Nephron progenitor cell (in vitro differentiated cells): Measurements from ENCODE around the gene PIAS4.

ENCODE experiments used
- DNase-seq: peaks from one replicate; pipeline ENCODE4 v3.0.0; 2021
- H3K27ac Mint-ChIP-seq: 2 replicates; pipeline ENCODE4 v1.8.0; 2021; ENCODE audit warnings: mild to moderate bottlenecking, moderate library complexity, mixed read lengths
- H3K27me3 Mint-ChIP-seq: 2 replicates; pipeline ENCODE4 v1.8.0; 2021; ENCODE audit warnings: mild to moderate bottlenecking, low read depth, mixed read lengths; ENCODE audit not compliant: poor library complexity
- H3K36me3 Mint-ChIP-seq: 2 replicates; pipeline ENCODE4 v1.8.0; 2021; ENCODE audit warnings: low read depth, mixed read lengths
- H3K4me1 Mint-ChIP-seq: 2 replicates; pipeline ENCODE4 v1.8.0; 2021; ENCODE audit warnings: mixed read lengths
- H3K4me3 Mint-ChIP-seq: 2 replicates; pipeline ENCODE4 v1.8.0; 2021; ENCODE audit warnings: mild to moderate bottlenecking, moderate library complexity, mixed read lengths
- H3K9me3 Mint-ChIP-seq: 2 replicates; pipeline ENCODE4 v1.8.0; 2021; ENCODE audit warnings: mild to moderate bottlenecking, moderate library complexity, mixed read lengths
- CTCF ChIP-seq: fragments of 200-600 bp; sonication (generic); IDR thresholded peaks from 2 replicates; pipeline ENCODE4 v1.5.0; 2021; ENCODE audit warnings: antibody characterized with exemption

PIAS4 gene

GRCh38 chr19:4007021-4007835 is at the start of gene PIAS4:
Gene PIAS4, plus strand, starts transcription at chr19:4007736. Its CDS starts 25 bp downstream, at chr19:4007761.
- Mint-ChIP-seq H3K36me3 (peaks cover under 1% of the 10 kb centered on the region), H3K4me3 (peak within 1 kb of the TSS; percentile 99), H3K9me3 (no peaks in the 10 kb centered on the region), H3K27ac (peak within 1 kb of the TSS; percentile 94), H3K4me1 (peaks cover 33% of the 10 kb centered on the region), H3K27me3 (peaks cover 3% of the 10 kb centered on the region)
- TF ChIP-seq CTCF, result no peak
- peak; percentile 95 for DNase-seq

GRCh38 chr19:3958836-3959765 is 48.4 kb upstream of the PIAS4 start:
- no peak for DNase-seq
- Mint-ChIP-seq H3K27ac (no peak overlapping the region), H3K27me3 (no peaks in the 10 kb centered on the region), H3K4me3 (no peak overlapping the region), H3K9me3 (no peaks in the 10 kb centered on the region), H3K4me1 (no peaks in the 10 kb centered on the region), H3K36me3 (peaks cover 17% of the 10 kb centered on the region)
- no peak for TF ChIP-seq CTCF

GRCh38 chr19:3959766-3960131 is 47.8 kb upstream of the PIAS4 start:
- no peaks in the 10 kb centered on the region for H3K9me3 Mint-ChIP-seq
- DNase-seq, result no peak
- TF ChIP-seq CTCF, result no peak
- H3K4me3 Mint-ChIP-seq, result no peak overlapping the region
- peaks cover 21% of the 10 kb centered on the region for H3K36me3 Mint-ChIP-seq
- no peak overlapping the region for H3K27ac Mint-ChIP-seq
- H3K4me1 Mint-ChIP-seq, result no peaks in the 10 kb centered on the region
- no peaks in the 10 kb centered on the region for H3K27me3 Mint-ChIP-seq

- TF ChIP-seq CTCF, result no peak
- no peak overlapping the region for H3K4me3 Mint-ChIP-seq
- H3K4me1 Mint-ChIP-seq, result no peaks in the 10 kb centered on the region
These were observed 46.5 kb upstream of the PIAS4 start for GRCh38 chr19:3961007-3961406.

GRCh38 chr19:3963458-3964255 is 43.9 kb upstream of the PIAS4 start:
- Mint-ChIP-seq H3K4me3 (no peak overlapping the region), H3K27me3 (no peaks in the 10 kb centered on the region), H3K27ac (no peak overlapping the region), H3K4me1 (peaks cover 12% of the 10 kb centered on the region), H3K9me3 (no peaks in the 10 kb centered on the region), H3K36me3 (peaks cover 39% of the 10 kb centered on the region)
- TF ChIP-seq CTCF, result no peak
- DNase-seq, result no peak

More at GRCh38 chr19:3961007-3961406, 46.5 kb upstream of the PIAS4 start:
- DNase-seq, result no peak
- H3K9me3 Mint-ChIP-seq, result no peaks in the 10 kb centered on the region
- no peaks in the 10 kb centered on the region for H3K27me3 Mint-ChIP-seq
- no peak overlapping the region for H3K27ac Mint-ChIP-seq
- H3K36me3 Mint-ChIP-seq, result peaks cover 31% of the 10 kb centered on the region
